GM12891 (cell line): ENCODE results near the gene BPIFB6.

Experiments used
- DNase-seq: peaks from one replicate; pipeline ENCODE4 v3.0.0; 2011; ENCODE audit warnings: low spot score; ENCODE audit not compliant: insufficient read length
- FAIRE-seq: peaks from 2 replicates; lab custom pipeline; 2011; peaks lifted over from hg19 to GRCh38; lab: Jason Lieb, UNC
- PAX5 ChIP-seq: IDR thresholded peaks from 2 replicates; pipeline ENCODE4 v1.6.1; 2011; ENCODE audit warnings: low read length, moderate library complexity, mild to moderate bottlenecking; ENCODE audit not compliant: insufficient read depth, severe bottlenecking
- POLR2A ChIP-seq: IDR thresholded peaks from 2 replicates; pipeline ENCODE4 v1.6.1; 2011; ENCODE audit warnings: low read depth, low read length, control low read depth
- POLR2AphosphoS5 ChIP-seq: IDR thresholded peaks from 2 replicates; pipeline ENCODE4 v1.6.1; 2011; ENCODE audit warnings: low read depth, low read length, control low read depth
- POU2F2 ChIP-seq: IDR thresholded peaks from 2 replicates; pipeline ENCODE4 v1.6.1; 2011; ENCODE audit warnings: low read depth, mild to moderate bottlenecking, control low read depth, low read length, moderate library complexity
- SPI1 ChIP-seq: IDR thresholded peaks from 2 replicates; pipeline ENCODE4 v1.6.1; 2011; ENCODE audit warnings: low read depth, low read length, control low read depth
- TAF1 ChIP-seq: IDR thresholded peaks from 2 replicates; pipeline ENCODE4 v1.6.1; 2011; ENCODE audit warnings: low read depth, low read length, control low read depth

Gene BPIFB6

DNA sequence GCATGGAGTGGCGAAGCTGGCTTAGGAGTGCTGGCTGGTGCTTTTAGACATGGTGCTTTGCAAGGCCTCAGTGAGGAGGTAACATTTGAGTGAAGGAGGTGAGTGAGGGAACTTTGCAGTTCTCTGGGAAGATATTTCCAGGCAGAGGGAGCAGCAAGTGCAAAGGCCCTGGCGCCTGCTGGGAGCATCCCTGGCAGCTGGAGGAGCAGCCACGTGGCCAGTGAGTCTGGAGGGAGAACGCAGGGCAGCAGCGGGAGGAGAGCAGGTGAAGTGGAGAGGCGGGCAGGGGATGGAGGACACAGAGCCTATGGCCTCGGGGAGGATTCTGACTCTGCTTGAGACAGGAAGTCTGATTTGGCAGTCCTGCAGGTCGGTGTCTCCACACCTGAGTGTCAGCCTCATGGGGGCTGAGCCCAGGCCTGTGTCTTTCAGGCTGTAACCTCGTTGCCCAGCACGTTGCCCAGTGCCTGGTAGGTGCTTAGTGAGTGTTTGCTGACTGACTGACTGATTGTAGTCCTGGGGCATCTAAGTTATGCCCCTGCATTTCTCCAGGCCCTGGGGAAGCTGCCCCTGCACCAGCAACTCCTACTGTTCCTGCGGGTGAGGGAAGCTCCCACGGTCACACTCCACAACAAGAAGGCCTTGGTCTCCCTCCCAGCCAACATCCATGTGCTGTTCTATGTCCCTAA is 36.9 kb downstream of the BPIFB6 start:
- FAIRE-seq (no peak), DNase-seq (no peak)
- TF ChIP-seq PAX5 (no peak), POLR2AphosphoS5 (no peak), POU2F2 (no peak), POLR2A (no peak), SPI1 (no peak), TAF1 (no peak)

GRCh38 chr20:33069673-33070072 is 38.2 kb downstream of the BPIFB6 start:
- DNase-seq, result no peak
- no peak for TF ChIP-seq POLR2AphosphoS5
- no peak for TF ChIP-seq PAX5
- TF ChIP-seq TAF1, result no peak
- TF ChIP-seq SPI1, result no peak
- TF ChIP-seq POLR2A, result no peak
- no peak for TF ChIP-seq POU2F2
- FAIRE-seq, result no peak

DNA sequence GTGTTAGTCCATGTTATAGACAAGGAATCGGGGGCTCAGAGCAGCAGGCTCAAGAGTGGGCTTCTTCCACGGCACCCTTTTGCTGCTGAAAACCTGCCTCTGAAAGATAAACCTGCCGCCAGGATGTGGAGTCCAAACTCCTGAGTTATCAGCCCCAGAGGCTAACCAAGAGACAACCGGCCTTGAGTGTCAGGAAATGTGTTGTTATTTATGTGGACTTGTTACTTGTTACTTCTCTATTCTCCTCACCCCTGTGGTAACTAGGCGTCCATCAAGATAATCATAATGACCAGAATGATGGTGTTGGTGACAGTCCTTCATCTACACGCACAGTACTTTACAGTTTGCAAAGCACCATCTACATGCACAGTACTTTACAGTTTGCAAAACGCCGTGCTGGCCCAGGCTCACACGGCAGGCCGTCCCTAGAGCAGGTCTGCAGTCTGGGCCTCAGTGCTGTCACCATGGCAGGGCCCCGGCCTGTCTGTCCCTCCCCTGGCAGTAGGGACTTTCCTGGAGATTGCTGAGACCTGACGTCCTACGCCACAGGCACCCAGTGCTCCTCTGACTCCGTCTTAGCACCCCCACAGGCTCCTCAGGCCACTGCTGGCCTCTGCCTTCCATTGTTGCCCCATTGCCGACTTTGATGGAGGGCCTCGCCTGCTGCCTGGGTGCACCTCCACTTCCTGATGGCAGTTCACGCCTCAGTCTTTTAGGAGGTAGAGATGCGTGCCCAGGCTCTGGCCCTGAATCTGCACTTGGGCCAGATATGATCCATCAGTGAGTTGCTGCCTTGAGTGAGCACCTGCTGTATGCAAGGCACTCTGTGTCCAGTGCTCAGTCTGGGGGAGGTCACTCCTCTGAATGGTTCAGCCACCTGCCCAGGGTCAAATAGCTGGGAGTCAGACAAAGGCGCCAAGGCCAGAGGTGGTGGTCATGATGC is 38.9 kb downstream of the BPIFB6 start:
- DNase-seq (no peak), FAIRE-seq (no peak)
- TF ChIP-seq POLR2A (no peak), PAX5 (no peak), POLR2AphosphoS5 (no peak), TAF1 (no peak), SPI1 (no peak), POU2F2 (no peak)

GRCh38 chr20:33071198-33071597 is 39.8 kb downstream of the BPIFB6 start:
- DNase-seq (no peak), FAIRE-seq (no peak)
- TF ChIP-seq POU2F2 (no peak), SPI1 (no peak), POLR2AphosphoS5 (no peak), POLR2A (no peak), TAF1 (no peak), PAX5 (no peak)

- DNase-seq, result no peak
- no peak for FAIRE-seq
- TF ChIP-seq POLR2A (no peak), SPI1 (no peak), PAX5 (no peak), TAF1 (no peak), POLR2AphosphoS5 (no peak), POU2F2 (no peak)
Observed at GRCh38 chr20:33072362-33072761, 40.9 kb downstream of the BPIFB6 start.

DNA sequence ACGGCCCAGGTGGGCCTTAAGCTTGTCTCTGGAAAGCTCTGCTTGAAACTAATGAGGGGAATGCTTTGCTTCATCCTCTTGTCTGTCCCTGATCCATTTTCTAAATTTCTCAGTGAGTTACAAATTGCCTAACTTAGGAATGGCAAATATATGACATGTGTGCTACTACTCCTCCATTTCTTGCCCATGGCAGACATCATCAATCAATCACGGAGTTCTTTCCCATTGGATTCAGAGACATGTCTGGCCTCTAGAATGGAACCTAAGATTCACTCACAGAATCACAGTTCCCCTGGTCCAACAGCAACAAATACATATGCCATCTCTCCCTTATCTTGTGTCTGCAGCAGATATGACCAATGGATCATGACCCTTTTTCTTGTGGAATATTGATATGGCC is 41.4 kb downstream of the BPIFB6 start:
- DNase-seq (no peak), FAIRE-seq (no peak)
- TF ChIP-seq POLR2AphosphoS5 (no peak), POU2F2 (no peak)

DNA sequence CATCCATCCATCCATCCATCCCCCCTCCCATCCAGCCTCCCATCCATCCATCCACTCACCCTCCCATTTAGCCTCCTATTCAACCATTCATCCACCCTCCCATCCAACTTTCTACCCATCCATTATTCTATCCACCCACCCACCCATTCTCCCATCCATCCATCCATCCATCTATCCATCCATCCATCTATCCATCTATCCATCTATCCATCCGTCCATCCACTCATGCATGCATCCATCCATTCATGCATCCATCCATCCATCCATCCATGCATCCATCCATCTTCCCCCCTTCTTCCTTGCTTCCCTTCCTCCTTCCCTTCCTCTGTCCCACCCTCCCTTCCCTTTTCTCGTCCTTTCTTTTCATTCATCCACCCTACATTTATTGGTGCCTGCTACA is 43.2 kb downstream of the BPIFB6 start:
- no peak for FAIRE-seq
- no peak for DNase-seq
- TF ChIP-seq SPI1, result no peak
- TF ChIP-seq TAF1, result no peak
- TF ChIP-seq POU2F2, result no peak
- no peak for TF ChIP-seq PAX5
- no peak for TF ChIP-seq POLR2AphosphoS5
- no peak for TF ChIP-seq POLR2A

- no peak for DNase-seq
- TF ChIP-seq POLR2A, result no peak
- TF ChIP-seq TAF1, result no peak
- TF ChIP-seq POLR2AphosphoS5, result no peak
- TF ChIP-seq SPI1, result no peak
- no peak for TF ChIP-seq POU2F2
- TF ChIP-seq PAX5, result no peak
- no peak for FAIRE-seq
Observed at GRCh38 chr20:33075281-33075680, 43.8 kb downstream of the BPIFB6 start.

GRCh38 chr20:33076662-33077372 is 45.4 kb downstream of the BPIFB6 start:
- DNase-seq (no peak), FAIRE-seq (no peak)
- TF ChIP-seq POLR2AphosphoS5 (no peak), SPI1 (no peak), POLR2A (no peak), TAF1 (no peak), POU2F2 (no peak), PAX5 (no peak)
